AG09309 (cell line): ENCODE data around the gene HTR3B.

ENCODE experiments used
- DNase-seq: peaks from one replicate; pipeline ENCODE4 v3.0.0-alpha.2; 2010; ENCODE audit warnings: low read depth
- H3K4me3 ChIP-seq: 2 replicates; pipeline ENCODE4 v1.5.1; 2011; ENCODE audit warnings: mild to moderate bottlenecking, low read depth, low read length, moderate library complexity; ENCODE audit not compliant: control insufficient read depth
- CTCF ChIP-seq: IDR thresholded peaks from 2 replicates; pipeline ENCODE4 v1.5.1; 2011; ENCODE audit warnings: mild to moderate bottlenecking, low read depth, low read length, inconsistent platforms; ENCODE audit not compliant: insufficient read depth, control insufficient read depth; ENCODE audit errors: missing control alignments

The HTR3B gene

GRCh38 chr11:113865873-113866272, 38.7 kb upstream of the HTR3B start:
- DNase-seq, result no peak

GRCh38 chr11:113867843-113868503, 36.6 kb upstream of the HTR3B start:
- DNase-seq, result no peak
- TF ChIP-seq CTCF, result no peak
- H3K4me3 ChIP-seq, result no peak overlapping the region

More at GRCh38 chr11:113865873-113866272, 38.7 kb upstream of the HTR3B start:
- H3K4me3 ChIP-seq, result no peak overlapping the region
- no peak for TF ChIP-seq CTCF

- no peak overlapping the region for H3K4me3 ChIP-seq
- no peak for TF ChIP-seq CTCF
- DNase-seq, result no peak
Observed at GRCh38 chr11:113871336-113871735, 33.3 kb upstream of the HTR3B start.

GRCh38 chr11:113873236-113873626, 31.4 kb upstream of the HTR3B start:
- DNase-seq, result no peak
- TF ChIP-seq CTCF, result no peak
- no peak overlapping the region for H3K4me3 ChIP-seq

- TF ChIP-seq CTCF, result no peak
- DNase-seq, result no peak
- no peak overlapping the region; the same call in 1 of the 2 replicates for H3K4me3 ChIP-seq
Observed at GRCh38 chr11:113874096-113874495, 30.5 kb upstream of the HTR3B start.

GRCh38 chr11:113874581-113875233, 29.9 kb upstream of the HTR3B start:
- no peak for TF ChIP-seq CTCF
- H3K4me3 ChIP-seq, result peak overlapping the region; percentile 78
- no peak for DNase-seq
